ENCODE results near the gene EXD3.
A peak's percentile ranks its signal among the peaks of the same experiment; 100 is the strongest.
"Not testable (repeated sequence)": the region's sequence is repeated elsewhere in the genome, so short reads cannot be mapped to it uniquely, and the experiment has no call there.

Gene EXD3

DNA sequence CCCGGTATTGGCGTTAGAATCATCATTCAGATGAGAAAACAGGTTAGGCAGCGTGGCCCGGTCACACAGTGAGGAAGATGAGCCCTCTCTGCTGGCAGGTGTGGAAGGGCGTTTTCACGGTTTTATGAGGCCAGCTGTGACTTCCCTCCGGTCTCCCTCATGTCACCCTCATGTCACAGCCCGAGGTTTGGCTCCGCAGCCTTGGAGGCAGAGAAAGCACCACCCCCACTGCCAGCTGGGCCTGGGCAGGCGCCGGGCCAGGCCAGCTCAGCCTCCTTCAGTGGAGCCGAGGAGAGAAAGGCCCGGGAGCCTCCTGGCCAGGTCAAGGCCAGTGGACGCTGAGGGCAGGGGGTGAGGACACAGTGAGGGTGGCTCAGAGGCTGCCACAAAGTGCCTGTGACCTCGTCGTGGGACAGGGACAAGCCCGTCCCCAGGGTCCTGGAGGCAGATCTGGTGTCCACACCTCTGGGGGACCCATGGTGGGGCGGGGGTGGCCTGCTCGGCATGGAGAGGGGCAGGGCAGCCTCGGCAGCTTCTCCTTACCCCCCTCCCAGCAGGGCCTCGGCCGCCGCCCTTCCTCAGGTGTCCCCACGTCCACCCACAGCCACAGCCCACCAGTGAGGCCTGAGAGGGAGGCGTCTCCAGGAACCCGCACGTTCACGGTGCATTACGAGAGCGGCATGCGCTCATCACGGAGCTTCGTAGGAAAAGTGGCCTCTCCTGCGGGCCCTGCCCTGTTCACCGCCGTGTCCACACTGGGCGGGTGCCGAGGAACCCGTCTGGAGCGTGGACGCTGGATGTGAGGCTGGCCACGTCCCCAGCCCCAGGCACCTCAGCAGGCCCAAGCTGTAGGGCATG, 32.2 kb downstream of the EXD3 start:
- ATAC-seq, result no peak

DNA sequence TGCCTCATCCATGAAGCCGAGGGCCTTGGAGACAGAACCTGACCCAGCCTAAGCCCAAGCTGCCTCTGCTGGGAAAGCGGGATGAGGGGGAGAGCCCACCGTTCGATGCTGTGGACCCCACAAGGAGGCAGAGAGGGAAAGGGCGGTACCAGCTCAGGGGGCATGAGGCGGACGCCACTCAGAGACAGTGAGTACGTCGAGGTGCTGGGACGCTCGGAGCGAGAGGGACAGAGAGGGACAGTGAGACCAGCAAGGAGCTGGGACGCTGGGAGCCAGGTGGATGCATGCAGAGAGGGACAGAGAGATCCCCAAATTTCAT, 33.6 kb downstream of the EXD3 start:
- ATAC-seq, result no peak

DNA sequence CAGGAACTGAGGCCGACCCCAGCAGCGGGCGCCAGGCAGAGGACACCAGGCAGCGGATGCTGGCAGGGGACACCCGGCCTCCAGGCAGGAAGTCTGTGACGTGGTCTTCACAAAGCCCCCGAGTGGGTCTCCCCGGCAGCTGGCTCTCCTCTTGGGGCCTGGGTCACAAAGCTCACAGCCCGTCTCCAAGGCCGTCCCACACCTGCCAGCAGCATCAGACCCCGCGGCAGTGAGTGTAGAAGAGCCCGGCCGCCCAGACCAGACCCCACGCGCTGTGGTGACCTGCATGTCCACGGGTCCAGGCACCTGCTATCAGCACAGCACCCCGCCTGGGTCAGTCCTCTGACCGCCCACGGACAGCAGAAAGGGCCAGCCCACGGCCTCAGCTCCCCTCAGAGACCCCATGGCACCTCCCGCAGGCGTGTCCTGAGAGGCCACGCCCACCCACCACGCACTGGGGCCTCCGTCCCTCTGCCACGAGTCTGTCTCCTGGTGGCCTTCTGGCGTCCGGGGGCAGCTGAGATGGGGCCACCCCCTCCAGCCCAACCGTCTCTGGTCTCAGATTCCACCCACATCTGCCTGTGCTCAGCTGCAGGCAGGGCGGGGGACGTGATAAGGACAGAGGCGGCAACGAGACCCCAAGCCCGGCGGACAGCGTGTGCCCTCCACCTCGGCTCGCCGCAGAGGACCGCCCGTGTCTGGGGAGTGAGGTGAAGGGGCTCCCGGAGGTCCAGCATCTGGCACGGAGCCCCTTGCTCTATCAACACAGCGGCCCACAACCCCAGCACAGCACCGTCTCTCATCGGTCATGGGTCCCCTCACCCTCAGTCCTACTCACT, 34.2 kb downstream of the EXD3 start:
- no peak for ATAC-seq

DNA sequence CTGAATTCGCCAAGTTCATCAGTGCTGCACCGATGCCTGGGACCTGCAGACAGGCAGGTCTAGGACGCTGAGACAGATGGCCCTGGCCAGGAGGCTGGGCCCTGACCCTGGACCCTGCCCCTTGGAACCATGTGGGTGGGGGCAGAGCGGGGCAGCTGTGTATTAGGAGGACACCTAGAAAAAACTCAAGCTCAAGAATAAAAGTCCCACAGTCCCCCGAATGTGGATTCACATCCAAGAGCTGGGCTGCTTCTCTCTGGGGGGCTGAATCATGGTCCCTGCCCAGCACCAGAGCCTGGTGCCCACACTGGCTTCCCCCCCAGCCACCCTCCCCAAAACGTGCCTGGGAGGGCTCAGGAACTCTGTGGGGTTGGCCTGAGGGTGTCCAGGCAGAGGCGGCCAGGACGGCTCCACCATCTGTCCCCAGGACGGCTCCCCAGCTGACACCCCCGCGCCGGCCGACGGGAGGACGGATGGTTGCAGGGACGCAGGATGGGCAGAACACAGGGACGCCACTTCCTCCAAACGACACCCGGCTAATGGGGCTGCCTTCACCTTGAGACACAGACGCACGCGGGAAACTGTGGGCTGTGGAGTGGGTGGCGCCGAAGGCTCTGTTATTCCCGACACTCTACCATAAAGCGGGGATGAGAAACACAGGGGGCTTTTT, 34.9 kb downstream of the EXD3 start:
- ATAC-seq, result no peak

DNA sequence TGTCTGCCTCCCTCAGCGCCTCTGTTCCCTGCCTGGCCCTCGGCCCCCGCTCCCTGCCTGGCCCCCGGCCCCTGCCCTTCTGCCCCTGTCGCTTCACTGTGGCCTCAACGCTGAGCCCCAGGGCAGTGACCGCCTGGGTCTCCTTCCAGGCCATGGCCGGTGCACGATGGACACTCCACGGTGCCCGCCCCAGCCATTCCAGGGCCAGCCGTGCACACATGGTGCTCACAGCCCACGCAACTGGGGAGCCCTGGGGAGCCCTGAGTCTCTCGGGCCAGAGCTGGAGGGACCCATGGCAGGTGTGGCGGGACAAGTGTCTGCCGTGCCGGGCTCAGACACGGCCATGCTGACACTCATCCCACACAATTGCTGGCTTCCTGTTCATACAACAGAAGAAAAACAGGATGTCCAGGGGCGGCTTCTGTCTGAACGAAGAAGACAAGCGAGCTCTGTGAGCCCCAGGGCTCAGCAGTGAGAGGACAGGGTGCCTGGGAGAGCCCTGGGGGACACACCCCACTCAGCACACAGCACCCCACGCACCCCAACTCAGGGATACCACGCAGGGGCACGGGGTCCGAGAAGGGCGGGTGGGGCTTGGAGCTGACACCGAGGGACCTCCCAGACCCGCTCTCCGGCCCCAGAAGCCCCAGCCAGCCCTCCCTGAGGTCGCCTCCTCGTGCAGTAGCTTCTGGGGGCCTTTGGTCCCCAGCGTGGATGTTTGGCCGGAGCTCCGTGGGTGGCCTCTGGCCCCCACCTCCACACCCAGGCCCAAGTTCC, 35.7 kb downstream of the EXD3 start:
- ATAC-seq, result peak; percentile 85 to 91

DNA sequence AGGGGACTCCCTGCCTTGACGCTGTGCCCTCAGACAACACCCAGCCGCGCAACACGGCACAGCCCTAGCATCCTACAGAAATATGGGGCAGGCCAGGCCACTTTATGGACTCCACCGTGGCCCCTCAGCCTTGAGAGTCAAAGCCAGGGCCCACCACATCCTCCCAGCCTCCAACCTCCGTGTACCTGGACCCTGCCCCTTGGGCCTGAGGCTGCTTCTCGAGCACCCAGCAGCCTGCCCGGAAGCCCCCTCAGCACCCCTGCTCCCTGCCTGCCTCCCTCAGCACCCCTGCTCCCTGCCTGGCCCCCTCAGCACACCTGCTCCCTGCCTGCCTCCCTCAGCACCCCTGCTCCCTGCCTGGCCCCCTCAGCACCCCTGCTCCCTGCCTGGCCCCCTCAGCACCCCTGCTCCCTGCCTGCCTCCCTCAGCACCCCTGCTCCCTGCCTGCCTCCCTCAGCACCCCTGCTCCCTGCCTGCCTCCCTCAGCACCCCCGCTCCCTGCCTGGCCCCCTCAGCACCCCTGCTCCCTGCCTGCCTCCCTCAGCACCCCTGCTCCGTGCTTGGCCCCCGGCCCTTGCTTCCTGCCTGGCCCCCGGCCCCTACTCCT, 36.4 kb downstream of the EXD3 start:
- peak in 1 of 2 donors; percentile 11 for ATAC-seq

DNA sequence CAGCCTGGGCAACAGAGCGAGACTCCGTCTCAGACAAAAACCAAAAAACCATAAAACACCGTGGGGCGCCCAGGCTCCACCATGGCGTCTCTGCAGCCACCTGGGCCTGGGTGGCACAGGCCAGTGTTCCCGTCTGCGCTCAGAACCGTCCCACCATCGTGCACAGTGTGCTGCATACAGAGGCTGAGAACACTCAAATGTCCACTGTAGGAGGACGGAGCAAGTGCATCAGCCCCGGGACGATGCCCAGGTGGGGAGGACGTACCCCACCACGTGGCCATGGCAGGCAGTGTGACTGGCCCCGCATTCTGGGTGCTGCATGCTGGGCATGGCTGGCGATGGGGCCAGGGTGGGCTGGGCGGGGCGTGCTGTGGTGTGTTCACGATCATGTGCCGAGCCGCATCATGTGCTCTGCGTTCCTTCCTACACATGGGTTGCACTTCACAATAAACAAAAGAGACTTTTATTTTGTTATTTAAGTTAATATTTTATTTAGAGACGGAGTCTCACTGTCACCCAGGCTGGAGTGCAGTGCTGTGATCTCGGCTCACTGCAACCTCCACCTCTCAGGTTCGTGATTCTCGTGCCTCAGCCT, 37.8 kb downstream of the EXD3 start:
- no peak for ATAC-seq

DNA sequence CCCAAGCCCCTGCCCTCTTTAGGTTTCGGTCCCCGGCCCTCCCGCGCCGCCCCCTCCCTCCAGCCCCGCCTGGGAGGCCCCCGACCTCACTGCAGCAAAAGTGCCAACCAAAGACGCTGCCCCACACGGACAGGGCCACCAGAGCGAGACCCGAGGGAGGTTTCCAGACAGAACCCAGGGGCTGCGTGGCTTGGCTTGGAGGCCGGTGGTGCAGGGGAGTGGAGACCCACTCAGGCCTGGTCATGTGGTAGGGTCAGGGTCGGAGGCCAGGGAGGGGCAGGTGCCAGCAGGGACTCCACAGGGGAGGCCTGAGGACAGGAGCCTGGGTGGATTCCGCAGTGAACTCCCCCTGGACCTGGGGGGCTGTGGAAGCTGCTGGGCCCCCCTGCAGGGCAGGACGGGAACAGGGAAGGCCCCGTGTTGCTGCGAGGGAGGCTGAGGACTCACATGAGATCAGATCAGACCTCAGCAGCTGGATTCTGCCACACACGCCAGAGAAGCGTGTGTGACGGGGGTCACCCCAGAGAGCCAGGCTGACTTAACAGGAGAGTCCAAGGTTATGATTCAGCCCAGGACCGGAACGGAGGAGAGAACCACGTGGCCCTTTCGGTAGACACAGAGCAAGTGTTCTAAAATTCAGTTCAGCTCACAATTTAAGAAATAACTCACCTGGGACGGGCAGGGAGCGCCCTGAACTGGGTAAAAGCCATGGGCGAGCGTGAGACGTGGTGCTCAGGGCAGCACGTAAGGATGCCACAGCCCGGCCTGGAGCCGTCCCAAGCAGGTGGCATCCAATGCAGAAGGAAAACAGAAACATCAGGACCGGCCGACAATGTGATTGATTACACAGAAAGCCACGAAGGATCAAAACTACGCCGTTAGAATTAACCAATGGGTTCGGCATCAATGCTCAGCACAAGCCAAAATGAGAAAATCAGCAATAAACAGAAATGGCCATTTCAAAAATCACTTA, 38.9 kb downstream of the EXD3 start:
- no peak for ATAC-seq

DNA sequence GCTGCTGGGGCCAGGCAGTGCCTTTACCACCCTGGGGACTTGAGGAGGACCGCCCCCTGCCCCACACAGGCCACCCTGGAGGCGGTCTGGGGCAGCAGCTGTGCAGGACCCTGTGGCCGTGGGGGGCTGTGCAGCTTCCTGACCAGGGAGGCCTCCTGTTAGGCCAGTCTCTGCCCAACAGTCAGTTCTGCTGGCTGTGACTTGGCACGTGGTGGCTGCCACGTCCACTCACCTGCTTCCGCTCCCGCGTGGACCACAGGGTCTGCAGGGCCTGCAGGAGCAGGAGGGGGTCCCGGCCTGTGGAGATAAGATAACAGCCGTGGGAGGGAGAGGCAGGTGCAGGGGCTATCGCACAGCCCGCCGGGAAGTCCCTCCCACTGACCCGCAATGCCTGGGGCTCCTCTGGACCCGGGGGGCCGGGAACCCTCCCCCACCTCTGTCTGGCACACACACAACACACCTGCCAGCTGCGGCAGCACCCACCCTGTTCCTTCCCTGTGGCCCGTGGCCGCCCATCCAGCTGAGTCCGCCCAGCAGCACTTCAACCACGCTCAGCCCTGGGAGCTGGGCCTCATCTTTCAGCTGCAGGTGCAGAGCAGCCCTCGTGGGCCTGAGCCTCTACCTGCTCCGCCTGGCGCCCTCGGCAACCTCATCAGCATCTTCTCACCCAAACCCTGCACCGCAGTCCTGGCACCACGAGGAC, 39.7 kb downstream of the EXD3 start:
- ATAC-seq, result no peak

DNA sequence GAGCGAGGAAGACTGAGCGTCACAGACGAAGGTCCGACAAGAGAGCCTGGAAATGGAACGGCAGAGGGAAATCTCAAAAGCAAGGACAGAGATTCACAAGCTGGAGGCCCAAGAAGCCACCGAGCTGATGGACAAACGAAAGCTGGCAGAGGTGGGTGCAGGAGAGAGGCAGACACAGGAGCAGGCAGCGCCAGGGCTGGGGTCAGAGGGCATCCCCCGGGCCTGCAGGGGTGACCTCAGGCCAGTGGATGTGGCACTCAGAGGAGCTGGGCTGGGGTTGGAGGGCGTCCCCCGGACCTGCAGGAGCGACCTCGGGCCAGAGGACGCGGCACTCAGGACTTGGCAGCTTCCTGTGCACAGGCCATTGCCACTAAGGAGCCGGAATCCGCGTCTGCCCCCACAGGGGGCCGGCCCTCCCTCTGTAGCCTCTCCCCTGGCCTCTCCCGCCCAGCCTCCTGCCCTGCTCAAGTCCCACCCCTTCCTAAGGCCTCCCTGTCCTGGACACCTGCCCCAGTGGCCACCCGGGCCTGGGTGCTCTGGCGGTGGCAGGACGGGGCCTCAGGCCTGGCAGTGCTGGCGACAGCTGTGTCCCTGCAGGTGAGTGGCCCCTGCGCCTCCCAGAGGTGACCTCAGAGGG, 40.4 kb downstream of the EXD3 start:
- ATAC-seq, result no peak

DNA sequence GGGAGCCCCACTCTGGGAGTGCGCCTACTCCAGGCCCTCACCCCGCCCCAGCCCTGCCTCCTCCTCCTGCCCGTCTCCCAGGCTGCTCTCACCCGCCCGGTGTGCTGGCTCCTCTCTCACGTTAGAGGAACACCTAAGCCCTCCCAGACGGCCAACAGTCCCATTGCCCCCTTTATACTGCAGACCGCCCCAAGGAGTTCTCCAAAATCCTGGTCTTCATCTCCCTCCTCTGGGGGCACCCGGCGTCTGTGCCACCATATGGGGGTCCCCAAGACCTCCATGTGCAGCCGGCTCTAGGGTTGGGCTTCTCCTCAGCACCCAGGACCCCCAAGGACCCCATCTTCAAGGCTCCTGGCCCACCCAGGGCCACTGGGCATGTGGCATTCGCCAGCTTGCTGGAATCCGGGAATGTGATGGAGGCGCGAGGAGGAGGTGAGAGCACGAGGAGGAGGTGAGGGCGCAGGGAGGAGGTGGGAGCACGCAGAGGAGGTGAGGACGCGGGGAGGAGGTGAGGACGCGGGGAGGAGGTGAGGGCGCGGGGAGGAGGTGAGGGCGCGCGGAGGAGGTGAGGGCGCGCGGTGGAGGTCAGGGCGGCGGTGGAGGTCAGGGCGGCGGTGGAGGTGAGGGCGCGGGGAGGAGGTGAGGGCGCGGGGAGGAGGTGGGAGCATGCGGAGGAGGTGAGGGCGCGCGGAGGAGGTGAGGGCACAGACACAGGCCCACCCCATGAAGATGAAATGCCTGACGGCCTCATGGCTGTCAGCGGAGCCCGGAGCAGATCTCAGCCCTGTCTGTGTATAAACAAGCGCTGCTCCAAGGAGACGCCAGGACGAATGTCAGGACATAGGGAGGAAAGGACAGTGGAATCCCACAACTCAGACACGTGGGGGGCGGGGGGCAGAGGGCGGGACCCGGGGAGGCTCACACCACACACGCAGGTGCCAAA, 41.2 kb downstream of the EXD3 start:
- ATAC-seq, result no peak

DNA sequence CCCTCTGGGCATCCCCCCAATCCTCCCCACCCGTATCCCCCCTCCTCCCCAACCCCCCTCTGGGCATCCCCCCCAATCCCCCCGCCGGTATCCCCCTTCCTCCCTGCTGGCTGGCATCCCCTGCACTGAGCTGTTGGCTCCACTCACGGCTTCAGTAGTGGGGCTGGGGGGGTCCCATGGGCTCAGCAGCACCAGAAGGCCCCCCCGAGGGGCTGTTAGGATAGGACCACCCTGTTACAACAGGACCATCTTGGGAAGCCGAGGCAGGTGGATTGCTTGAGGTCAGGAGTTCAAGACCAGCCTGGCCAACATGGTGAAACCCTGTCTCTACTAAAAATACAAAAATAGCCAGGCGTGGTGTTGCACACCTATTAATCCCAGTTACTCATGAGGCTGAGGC, 42.4 kb downstream of the EXD3 start:
- no peak for ATAC-seq

DNA sequence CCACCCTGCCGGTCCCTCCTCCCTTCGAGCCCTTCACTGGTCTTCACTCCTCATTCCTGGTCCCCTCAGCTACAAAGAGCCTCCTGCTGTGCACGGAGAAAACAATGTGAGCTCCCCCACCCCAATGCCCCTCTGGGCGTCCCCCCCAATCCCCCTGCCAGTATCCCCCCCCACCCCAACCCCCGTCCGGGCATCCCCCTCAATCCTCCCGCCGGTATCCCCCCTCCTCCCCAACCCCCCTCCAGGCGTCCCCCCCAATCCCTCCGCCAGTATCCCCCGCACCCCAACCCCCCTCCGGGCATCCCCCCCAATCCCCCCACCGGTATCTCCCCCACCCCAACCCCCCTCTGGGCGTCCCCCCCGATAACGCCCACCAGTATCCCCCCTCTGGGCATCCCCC, 42.8 kb downstream of the EXD3 start:
- ATAC-seq, result no peak

DNA sequence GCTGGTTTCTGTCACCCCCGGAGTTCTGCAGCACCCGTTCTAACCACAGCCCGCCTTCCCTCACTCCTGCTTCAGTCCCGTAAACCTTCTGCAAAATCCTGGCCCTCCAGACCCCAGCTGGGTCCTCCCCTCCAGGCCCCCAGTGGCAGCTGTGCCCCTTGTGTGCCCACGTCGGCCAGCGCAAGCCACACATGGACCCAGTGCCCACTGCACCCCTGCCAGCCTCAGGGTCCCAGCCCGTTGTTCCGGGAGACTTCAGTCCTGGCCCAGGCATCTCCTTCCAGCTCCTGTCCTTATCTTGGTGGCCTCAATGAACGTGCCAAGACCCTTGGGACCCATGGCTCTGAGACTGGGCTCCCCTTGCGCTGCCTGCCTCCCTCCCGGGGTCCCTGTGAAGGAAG, 43.2 kb downstream of the EXD3 start:
- ATAC-seq, result no peak

DNA sequence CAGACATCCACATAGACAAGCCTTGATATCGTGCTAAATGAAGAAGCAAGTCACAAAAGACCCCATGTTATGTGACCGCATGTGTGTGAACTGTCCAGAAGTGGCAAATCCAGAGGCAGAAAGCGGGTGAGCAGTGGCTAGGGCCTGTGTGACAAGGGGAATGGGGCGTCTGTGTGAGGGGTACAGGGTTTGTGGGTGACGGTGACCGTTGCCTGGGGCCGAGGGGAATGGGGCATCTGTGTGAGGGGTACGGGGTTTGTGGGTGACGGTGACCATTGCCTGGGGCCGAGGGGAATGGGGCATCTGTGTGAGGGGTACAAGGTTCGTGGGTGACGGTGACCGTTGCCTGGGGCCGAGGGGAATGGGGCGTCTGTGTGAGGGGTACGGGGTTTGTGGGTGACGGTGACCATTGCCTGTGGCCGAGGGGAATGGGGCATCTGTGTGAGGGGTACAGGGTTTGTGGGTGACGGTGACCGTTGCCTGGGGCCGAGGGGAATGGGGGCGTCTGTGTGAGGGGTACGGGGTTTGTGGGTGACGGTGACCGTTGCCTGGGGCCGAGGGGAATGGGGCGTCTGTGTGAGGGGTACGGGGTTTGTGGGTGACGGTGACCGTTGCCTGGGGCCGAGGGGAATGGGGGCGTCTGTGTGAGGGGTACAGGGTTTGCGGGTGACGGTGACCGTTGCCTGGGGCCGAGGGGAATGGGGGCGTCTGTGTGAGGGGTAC, 44.1 kb downstream of the EXD3 start:
- not testable (repeated sequence) for ATAC-seq

DNA sequence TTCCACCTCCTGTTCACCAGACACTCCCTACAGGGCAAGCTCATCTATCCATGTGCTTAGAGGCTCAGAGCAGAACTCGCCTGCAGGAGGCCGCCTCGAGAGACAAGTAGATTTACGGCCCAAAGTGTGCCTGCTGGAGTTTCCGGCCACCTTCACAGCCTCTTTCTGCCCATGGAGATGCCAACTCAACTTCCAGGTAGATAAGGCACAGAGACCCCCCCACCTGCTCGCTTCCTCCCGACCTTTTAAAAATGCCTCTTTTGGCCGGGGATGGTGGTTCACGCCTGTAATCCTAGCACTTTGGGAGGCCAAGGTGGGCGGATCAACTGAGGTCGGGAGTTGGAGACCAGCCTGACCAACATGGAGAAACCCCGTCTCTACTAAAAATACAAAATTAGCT, 46.6 kb downstream of the EXD3 start:
- ATAC-seq, result no peak

DNA sequence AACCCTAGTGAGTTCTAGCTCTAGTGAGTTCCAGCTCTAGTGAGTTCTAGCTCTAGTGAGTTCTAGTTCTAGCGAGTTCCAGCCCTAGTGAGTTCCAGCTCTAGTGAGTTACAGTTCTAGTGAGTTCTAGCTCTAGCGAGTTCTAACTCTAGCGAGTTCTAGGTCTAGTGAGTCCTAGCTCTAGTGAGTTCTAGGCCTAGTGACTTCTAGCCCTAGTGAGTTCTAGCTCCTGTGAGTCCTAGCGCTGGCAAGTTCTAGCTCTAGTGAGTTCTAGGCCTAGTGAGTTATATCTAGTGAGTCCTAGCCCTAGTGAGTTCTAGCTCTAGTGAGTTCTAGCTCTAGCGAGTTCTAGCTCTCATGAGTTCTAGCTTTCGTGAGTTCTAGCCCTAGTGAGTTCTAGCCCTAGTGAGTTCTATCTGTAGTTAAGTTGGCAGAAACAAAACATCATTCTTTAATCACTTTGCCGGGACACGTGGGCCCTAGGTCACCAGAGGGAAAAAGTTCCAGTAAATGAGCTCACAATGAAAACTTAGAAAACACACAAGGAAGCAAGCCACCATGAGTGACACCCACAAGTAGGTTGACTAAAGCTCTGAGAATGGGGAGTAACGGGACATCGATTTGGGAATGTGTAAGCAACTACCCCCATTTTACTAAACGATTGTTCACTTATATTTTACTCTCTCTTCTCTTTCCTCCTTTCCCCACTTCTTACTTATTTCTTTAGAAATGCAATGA, 47.5 kb downstream of the EXD3 start:
- ATAC-seq, result no peak
